ENCODE data around the gene LILRB4.
"Not testable (repeated sequence)": the region's sequence is repeated elsewhere in the genome, so short reads cannot be mapped to it uniquely, and the experiment has no call there.

Gene LILRB4

GRCh38 chr19:54696117-54696548 lies 33.3 kb downstream of the LILRB4 start:
- DNase-seq, result no peak

- no peak for DNase-seq
Measured at GRCh38 chr19:54696766-54697165, 34.0 kb downstream of the LILRB4 start.

- DNase-seq, result not testable (repeated sequence)
Measured at GRCh38 chr19:54697716-54698115, 34.9 kb downstream of the LILRB4 start.

- DNase-seq, result no peak
Measured at GRCh38 chr19:54704928-54705327, 42.1 kb downstream of the LILRB4 start.

GRCh38 chr19:54707962-54708361 lies 45.2 kb downstream of the LILRB4 start:
- DNase-seq, result no peak

GRCh38 chr19:54708781-54709180 lies 46.0 kb downstream of the LILRB4 start:
- no peak for DNase-seq

- no peak for DNase-seq
Measured at GRCh38 chr19:54709212-54709948, 46.6 kb downstream of the LILRB4 start.

GRCh38 chr19:54709956-54710355 lies 47.2 kb downstream of the LILRB4 start:
- not testable (repeated sequence) for DNase-seq
